ENCODE data around the gene TCHH.

DNA sequence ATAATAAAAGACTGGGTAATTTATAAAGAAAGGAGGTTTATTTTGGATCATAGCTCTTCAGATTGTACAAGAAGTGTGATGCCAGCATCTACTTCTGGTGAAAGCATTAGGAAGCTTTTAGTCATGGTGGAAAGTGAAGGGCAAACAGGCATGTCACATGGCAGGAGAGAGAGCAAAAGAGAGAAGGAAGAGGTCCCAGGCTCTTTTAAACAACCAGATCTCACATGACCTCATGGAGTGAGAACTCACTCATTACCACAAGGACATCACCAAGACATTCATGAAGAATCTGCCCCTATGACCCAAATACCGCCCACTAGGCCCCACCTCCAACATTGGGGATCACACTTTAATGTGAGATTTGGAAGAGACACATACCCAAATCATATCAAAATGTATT is 33.7 kb upstream of the TCHH start:
- TF ChIP-seq POLR2AphosphoS5 (IDR thresholded peaks at IDR 0.05; ENCODE audit: low read depth, low read length) (no peak), CBX5 (CRISPR knock-in tag; IDR thresholded peaks at IDR 0.05; ENCODE audit: borderline replicate concordance) (no peak), ZNF614 (CRISPR knock-in tag; IDR thresholded peaks at IDR 0.05; ENCODE audit: borderline replicate concordance) (no peak), ZNF576 (CRISPR knock-in tag; IDR thresholded peaks at IDR 0.05) (no peak)
- TF ChIP-seq, protein P1, sequence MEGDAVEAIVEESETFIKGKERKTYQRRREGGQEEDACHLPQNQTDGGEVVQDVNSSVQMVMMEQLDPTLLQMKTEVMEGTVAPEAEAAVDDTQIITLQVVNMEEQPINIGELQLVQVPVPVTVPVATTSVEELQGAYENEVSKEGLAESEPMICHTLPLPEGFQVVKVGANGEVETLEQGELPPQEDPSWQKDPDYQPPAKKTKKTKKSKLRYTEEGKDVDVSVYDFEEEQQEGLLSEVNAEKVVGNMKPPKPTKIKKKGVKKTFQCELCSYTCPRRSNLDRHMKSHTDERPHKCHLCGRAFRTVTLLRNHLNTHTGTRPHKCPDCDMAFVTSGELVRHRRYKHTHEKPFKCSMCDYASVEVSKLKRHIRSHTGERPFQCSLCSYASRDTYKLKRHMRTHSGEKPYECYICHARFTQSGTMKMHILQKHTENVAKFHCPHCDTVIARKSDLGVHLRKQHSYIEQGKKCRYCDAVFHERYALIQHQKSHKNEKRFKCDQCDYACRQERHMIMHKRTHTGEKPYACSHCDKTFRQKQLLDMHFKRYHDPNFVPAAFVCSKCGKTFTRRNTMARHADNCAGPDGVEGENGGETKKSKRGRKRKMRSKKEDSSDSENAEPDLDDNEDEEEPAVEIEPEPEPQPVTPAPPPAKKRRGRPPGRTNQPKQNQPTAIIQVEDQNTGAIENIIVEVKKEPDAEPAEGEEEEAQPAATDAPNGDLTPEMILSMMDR (CRISPR knock-in tag; IDR thresholded peaks at IDR 0.05) = no peak
